GM23338 (cell line): Measurements from ENCODE around the gene CBX2. TPM values are rescaled to one million over a fixed set of nuclear protein-coding genes. Genes with fewer than 3 reads are reported as not detected.

ENCODE experiments used
- CREB1 ChIP-seq: fragments of 250-450 bp; sonication (Bioruptor Pico); IDR thresholded peaks from 2 replicates; pipeline ENCODE4 v1.5.0; 2020; ENCODE audit warnings: low read depth, mild to moderate bottlenecking, moderate library complexity
- CTCF ChIP-seq, 2 experiments: fragments of 200-600 bp in 1 of 2; sonication (generic) in 1 of 2; conservative IDR thresholded peaks; 2 replicates each; pipeline versions ENCODE4 v1.5.1 to v1.6.1; 2016 to 2017; ENCODE audit warnings: antibody characterized with exemption in 2 of 2, low read depth in 2 of 2, mild to moderate bottlenecking in 2 of 2, moderate library complexity in 1 of 2
- EZH2 ChIP-seq: fragments of 200-600 bp; sonication (generic); IDR thresholded peaks from one replicate; pipeline ENCODE4 v1.8.0; 2017; ENCODE audit warnings: antibody characterized with exemption, mild to moderate bottlenecking, low read depth; ENCODE audit not compliant: unreplicated experiment
- EZH2phosphoT487 ChIP-seq: fragments of 200-600 bp; sonication (generic); IDR thresholded peaks from one replicate; pipeline ENCODE4 v1.8.1; 2018; ENCODE audit warnings: antibody characterized with exemption; ENCODE audit not compliant: unreplicated experiment
- JUNB ChIP-seq: IDR thresholded peaks from one replicate; pipeline ENCODE4 v1.6.1; 2016; ENCODE audit warnings: antibody characterized with exemption; ENCODE audit not compliant: unreplicated experiment
- ZNF114 ChIP-seq: fragments of 250-450 bp; sonication (Bioruptor Pico); IDR thresholded peaks from 2 replicates; pipeline ENCODE4 v1.5.0; 2020; ENCODE audit warnings: mild to moderate bottlenecking, moderate library complexity
- ZNF331 ChIP-seq: fragments of 250-450 bp; sonication (Bioruptor Pico); IDR thresholded peaks from 2 replicates; pipeline ENCODE4 v1.5.0; 2020; ENCODE audit warnings: low read depth, mild to moderate bottlenecking, moderate library complexity
- ZNF462 ChIP-seq: fragments of 250-450 bp; sonication (Bioruptor Pico); IDR thresholded peaks from 2 replicates; pipeline ENCODE4 v1.5.0; 2020; ENCODE audit warnings: mild to moderate bottlenecking, moderate library complexity
- polyA plus RNA-seq: library from polyadenylated mRNA; unstranded; fragments of >200 nt; fragmentation: Nextera tagmentation; extraction: Ambion mirVana; gene quantifications from 2 replicates; pipeline ENCODE4 v1.2.1, GENCODE V29; 2016
- total RNA-seq: library from RNA; depleted of rRNA; stranded (reverse); fragments of >200 nt; shearing (Covaris generic); gene quantifications from 2 replicates; pipeline ENCODE4 v1.2.3, GENCODE V29; 2014
- TF ChIP-seq, protein P1 (sequence below): IDR thresholded peaks from one replicate; pipeline ENCODE4 v1.6.1; 2018; ENCODE audit warnings: antibody characterized with exemption; ENCODE audit not compliant: unreplicated experiment

The CBX2 gene
- total and polyA plus RNA-seq, 2 experiments from 2014 or later, result 26.6 to 114 TPM

- no peak for TF ChIP-seq ZNF462 (CRISPR knock-in tag)
- TF ChIP-seq EZH2phosphoT487, result no peak
- no peak for TF ChIP-seq ZNF114 (CRISPR knock-in tag)
- TF ChIP-seq ZNF331 (CRISPR knock-in tag), result no peak
- TF ChIP-seq CTCF (conservative IDR thresholded peaks at IDR 0.05; ENCODE audit: low read depth in 2 of 2), result no peak
- TF ChIP-seq CREB1 (CRISPR knock-in tag), result no peak
- TF ChIP-seq JUNB, result no peak
- TF ChIP-seq, protein P1, sequence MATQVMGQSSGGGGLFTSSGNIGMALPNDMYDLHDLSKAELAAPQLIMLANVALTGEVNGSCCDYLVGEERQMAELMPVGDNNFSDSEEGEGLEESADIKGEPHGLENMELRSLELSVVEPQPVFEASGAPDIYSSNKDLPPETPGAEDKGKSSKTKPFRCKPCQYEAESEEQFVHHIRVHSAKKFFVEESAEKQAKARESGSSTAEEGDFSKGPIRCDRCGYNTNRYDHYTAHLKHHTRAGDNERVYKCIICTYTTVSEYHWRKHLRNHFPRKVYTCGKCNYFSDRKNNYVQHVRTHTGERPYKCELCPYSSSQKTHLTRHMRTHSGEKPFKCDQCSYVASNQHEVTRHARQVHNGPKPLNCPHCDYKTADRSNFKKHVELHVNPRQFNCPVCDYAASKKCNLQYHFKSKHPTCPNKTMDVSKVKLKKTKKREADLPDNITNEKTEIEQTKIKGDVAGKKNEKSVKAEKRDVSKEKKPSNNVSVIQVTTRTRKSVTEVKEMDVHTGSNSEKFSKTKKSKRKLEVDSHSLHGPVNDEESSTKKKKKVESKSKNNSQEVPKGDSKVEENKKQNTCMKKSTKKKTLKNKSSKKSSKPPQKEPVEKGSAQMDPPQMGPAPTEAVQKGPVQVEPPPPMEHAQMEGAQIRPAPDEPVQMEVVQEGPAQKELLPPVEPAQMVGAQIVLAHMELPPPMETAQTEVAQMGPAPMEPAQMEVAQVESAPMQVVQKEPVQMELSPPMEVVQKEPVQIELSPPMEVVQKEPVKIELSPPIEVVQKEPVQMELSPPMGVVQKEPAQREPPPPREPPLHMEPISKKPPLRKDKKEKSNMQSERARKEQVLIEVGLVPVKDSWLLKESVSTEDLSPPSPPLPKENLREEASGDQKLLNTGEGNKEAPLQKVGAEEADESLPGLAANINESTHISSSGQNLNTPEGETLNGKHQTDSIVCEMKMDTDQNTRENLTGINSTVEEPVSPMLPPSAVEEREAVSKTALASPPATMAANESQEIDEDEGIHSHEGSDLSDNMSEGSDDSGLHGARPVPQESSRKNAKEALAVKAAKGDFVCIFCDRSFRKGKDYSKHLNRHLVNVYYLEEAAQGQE, result no peak
- no peak for TF ChIP-seq EZH2
Measured at GRCh38 chr17:79750650-79751545, 27.1 kb upstream of the CBX2 start (continued).
